SU-DHL-6 (cell line): ENCODE data around the gene FKRP.
"Not testable (repeated sequence)": the region's sequence is repeated elsewhere in the genome, so short reads cannot be mapped to it uniquely, and the experiment has no call there.

Source experiments
- H2AFZ ChIP-seq: fragments of 200-600 bp; sonication (generic); 2 replicates; pipeline ENCODE4 v1.6.1; 2014; ENCODE audit warnings: low read depth, mild to moderate bottlenecking, moderate library complexity, mixed read lengths, antibody characterized with exemption, low read length; ENCODE audit not compliant: severe bottlenecking
- H3F3A ChIP-seq: fragments of 200-600 bp; shearing (Covaris generic); 2 replicates; pipeline ENCODE4 v1.6.0; 2016; ENCODE audit warnings: antibody characterized with exemption, mild to moderate bottlenecking; ENCODE audit not compliant: insufficient read depth
- H3K27ac ChIP-seq: fragments of 200-600 bp; sonication (generic); 2 replicates; pipeline ENCODE4 v1.5.1; 2016; ENCODE audit warnings: low read depth, mild to moderate bottlenecking, low read length, moderate library complexity, mixed read lengths
- H3K27me3 ChIP-seq: fragments of 200-600 bp; sonication (generic), shearing (Covaris generic); 2 replicates; pipeline ENCODE4 v1.6.0; 2014; ENCODE audit warnings: mild to moderate bottlenecking, low read length
- H3K36me3 ChIP-seq: fragments of 200-600 bp; sonication (generic); 2 replicates; pipeline ENCODE4 v1.6.1; 2014; ENCODE audit warnings: mild to moderate bottlenecking, low read length, mixed read lengths
- H3K4me2 ChIP-seq: fragments of 300-600, 200-600 bp; shearing (Covaris generic), sonication (generic); 2 replicates; pipeline ENCODE4 v1.6.0; 2014; ENCODE audit warnings: low read length, low read depth, mild to moderate bottlenecking; ENCODE audit not compliant: poor library complexity, severe bottlenecking
- H3K4me3 ChIP-seq: fragments of 200-600 bp; sonication (generic); 2 replicates; pipeline ENCODE4 v1.5.1; 2014; ENCODE audit warnings: antibody characterized with exemption, low read length, mild to moderate bottlenecking, mixed read lengths; ENCODE audit not compliant: insufficient read depth, poor library complexity, severe bottlenecking
- H3K79me2 ChIP-seq: fragments of 200-600 bp; sonication (generic); 2 replicates; pipeline ENCODE4 v1.6.1; 2014; ENCODE audit warnings: mild to moderate bottlenecking, low read length, moderate library complexity; ENCODE audit not compliant: insufficient read depth
- H3K9ac ChIP-seq: fragments of 200-600 bp; sonication (generic); 2 replicates; pipeline ENCODE4 v1.7.0; 2014; ENCODE audit warnings: mild to moderate bottlenecking, low read length
- H3K9me2 ChIP-seq: fragments of 200-600 bp; sonication (generic); replicated peaks from 2 replicates; pipeline ENCODE4 v1.6.1; 2014; ENCODE audit warnings: low read length; ENCODE audit not compliant: insufficient read depth
- H3K9me3 ChIP-seq: fragments of 200-600 bp; sonication (generic); 2 replicates; pipeline ENCODE4 v1.6.1; 2014; ENCODE audit warnings: low read length, mixed read lengths; ENCODE audit not compliant: insufficient read depth
- H4K20me1 ChIP-seq: fragments of 200-600 bp; sonication (generic); 2 replicates; pipeline ENCODE4 v1.6.1; 2014; ENCODE audit warnings: low read depth, mild to moderate bottlenecking, antibody characterized with exemption, low read length, moderate library complexity, mixed read lengths
- EZH2phosphoT487 ChIP-seq: fragments of 200-600 bp; sonication (generic), shearing (Covaris generic); conservative IDR thresholded peaks from 2 replicates; pipeline ENCODE4 v1.6.1; 2018; ENCODE audit warnings: mild to moderate bottlenecking, antibody characterized with exemption, low read length, moderate library complexity, mixed read lengths
- TF ChIP-seq, protein P1 (sequence below): fragments of 200-600 bp; sonication (generic); IDR thresholded peaks from one replicate; pipeline ENCODE4 v1.5.1; 2017; ENCODE audit warnings: antibody characterized with exemption, mild to moderate bottlenecking, low read length, moderate library complexity; ENCODE audit not compliant: insufficient read depth, poor library complexity, severe bottlenecking

The FKRP gene

DNA sequence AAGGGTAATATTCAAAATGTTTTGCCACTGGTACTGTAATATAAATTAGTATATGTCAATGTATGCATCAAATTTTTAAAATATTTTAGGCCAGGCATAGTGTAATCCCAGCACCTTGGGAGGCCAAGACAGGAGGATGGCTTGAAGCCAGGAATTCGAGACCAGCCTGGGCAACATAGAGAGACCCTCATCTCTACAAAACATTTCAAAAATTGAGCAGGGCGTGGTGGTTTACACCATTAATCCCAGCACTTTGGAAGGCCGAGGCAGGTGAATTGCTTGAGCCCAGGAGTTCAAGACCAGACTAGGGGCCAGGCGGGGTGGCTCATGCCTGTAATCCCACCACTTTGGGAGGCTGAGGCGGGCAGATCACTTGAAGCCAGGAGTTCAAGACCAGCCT lies 14.5 kb downstream of the FKRP start:
- no peaks in the 10 kb centered on the region for H3K27me3 ChIP-seq
- no peaks in the 10 kb centered on the region for H3K36me3 ChIP-seq
- no peak overlapping the region for H3K4me3 ChIP-seq
- no peaks in the 10 kb centered on the region for H4K20me1 ChIP-seq
- H3K4me2 ChIP-seq, result no peak overlapping the region
- H2AFZ ChIP-seq, result no peak overlapping the region
- no peak overlapping the region for H3K27ac ChIP-seq
- H3K9me2 ChIP-seq, result no peaks in the 10 kb centered on the region
- no peaks in the 10 kb centered on the region for H3K9me3 ChIP-seq
- TF ChIP-seq, protein P1, sequence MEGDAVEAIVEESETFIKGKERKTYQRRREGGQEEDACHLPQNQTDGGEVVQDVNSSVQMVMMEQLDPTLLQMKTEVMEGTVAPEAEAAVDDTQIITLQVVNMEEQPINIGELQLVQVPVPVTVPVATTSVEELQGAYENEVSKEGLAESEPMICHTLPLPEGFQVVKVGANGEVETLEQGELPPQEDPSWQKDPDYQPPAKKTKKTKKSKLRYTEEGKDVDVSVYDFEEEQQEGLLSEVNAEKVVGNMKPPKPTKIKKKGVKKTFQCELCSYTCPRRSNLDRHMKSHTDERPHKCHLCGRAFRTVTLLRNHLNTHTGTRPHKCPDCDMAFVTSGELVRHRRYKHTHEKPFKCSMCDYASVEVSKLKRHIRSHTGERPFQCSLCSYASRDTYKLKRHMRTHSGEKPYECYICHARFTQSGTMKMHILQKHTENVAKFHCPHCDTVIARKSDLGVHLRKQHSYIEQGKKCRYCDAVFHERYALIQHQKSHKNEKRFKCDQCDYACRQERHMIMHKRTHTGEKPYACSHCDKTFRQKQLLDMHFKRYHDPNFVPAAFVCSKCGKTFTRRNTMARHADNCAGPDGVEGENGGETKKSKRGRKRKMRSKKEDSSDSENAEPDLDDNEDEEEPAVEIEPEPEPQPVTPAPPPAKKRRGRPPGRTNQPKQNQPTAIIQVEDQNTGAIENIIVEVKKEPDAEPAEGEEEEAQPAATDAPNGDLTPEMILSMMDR, result no peak
- TF ChIP-seq EZH2phosphoT487, result no peak
- no peaks in the 10 kb centered on the region for H3F3A ChIP-seq
- no peaks in the 10 kb centered on the region for H3K79me2 ChIP-seq
- H3K9ac ChIP-seq, result no peak overlapping the region

DNA sequence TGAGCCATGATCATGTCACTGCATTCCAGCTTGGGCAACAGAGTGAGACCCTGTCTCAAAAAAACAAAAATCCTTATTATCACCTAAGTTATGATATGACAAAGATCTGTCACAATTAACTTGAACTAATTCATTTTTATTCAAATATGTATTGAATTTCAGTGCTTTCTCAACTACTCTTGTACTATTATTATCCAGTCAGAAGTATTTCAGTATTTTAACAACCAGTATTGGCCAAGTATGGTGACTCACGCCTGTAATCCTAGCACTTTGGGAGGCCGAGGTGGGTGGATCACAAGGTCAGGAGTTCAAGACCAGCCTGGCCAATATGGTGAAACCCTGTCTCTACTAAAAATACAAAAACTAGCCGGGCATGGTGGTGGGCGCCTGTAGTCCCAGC lies 15.0 kb downstream of the FKRP start:
- H3K9ac ChIP-seq, H4K20me1 ChIP-seq, H3F3A ChIP-seq, H3K9me3 ChIP-seq, H3K4me3 ChIP-seq, H3K27me3 ChIP-seq, H3K9me2 ChIP-seq, H3K79me2 ChIP-seq, H3K4me2 ChIP-seq, H2AFZ ChIP-seq, H3K36me3 ChIP-seq, H3K27ac ChIP-seq: not testable (repeated sequence)

DNA sequence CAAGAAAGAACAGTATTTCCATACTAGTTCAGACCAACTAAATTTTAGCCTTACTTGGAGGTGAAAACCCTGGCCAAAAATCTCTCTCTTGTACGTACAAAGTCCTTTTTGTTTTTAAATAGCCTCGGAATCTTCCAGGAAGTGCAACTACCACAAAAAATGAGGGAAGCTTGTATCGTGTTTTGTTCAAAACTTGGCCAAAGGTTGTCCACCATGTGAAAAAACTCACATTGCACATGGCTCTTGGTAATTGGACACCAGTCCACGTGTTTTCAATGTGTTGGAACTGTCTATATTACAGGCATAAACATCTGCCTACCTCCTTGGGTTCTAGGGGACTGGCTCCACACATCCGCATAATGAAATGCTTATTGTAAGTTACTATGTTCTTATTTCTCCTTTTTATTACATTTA lies 15.6 kb downstream of the FKRP start:
- H2AFZ ChIP-seq, result no peak overlapping the region
- no peak for TF ChIP-seq EZH2phosphoT487
- TF ChIP-seq, protein P1, result no peak
- no peak overlapping the region for H3K4me3 ChIP-seq
- no peaks in the 10 kb centered on the region for H4K20me1 ChIP-seq
- no peak overlapping the region for H3K27ac ChIP-seq
- H3K27me3 ChIP-seq, result no peaks in the 10 kb centered on the region
- no peaks in the 10 kb centered on the region for H3K36me3 ChIP-seq
- no peak overlapping the region for H3K4me2 ChIP-seq
- H3F3A ChIP-seq, result no peaks in the 10 kb centered on the region
- no peak overlapping the region for H3K9ac ChIP-seq
- no peaks in the 10 kb centered on the region for H3K9me2 ChIP-seq
- H3K9me3 ChIP-seq, result no peaks in the 10 kb centered on the region
- no peaks in the 10 kb centered on the region for H3K79me2 ChIP-seq

DNA sequence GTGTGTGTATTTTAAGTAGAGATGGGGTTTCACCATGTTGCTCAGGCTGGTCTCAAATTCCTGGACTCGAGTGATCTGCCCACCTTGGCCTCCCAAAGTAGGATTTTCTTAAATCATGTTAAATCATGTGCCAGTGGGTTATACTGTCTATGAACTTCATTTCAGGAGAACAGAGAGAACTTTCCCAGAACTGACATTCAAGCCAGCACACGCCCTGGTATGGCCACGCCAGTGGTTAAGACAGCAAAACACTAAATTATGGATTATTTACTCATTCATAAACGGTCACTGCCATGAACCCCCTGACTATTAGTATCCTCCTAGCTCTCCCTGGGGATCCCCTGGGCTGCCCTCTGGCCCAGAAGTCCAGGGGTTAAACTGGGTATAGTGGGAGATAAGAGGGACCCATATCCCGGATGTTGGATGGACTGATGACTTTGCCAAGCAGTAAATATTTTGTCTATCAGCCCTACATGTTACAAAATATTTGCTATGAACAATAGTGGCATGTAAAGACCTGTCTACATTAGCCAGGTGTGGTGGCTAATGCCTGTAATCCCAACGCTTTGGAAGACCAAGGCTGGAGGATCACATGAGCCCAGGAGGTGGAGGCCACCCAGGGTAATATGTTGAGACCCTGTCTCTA lies 16.5 kb downstream of the FKRP start:
- Histone ChIP-seq H3K9me3 (no peaks in the 10 kb centered on the region), H3K9me2 (no peaks in the 10 kb centered on the region), H2AFZ (no peak overlapping the region), H3K27me3 (no peaks in the 10 kb centered on the region), H3F3A (no peaks in the 10 kb centered on the region), H3K4me3 (no peak overlapping the region), H3K9ac (no peak overlapping the region), H3K27ac (no peak overlapping the region), H3K79me2 (no peaks in the 10 kb centered on the region), H4K20me1 (no peaks in the 10 kb centered on the region), H3K4me2 (no peak overlapping the region), H3K36me3 (no peaks in the 10 kb centered on the region)
- no peak for TF ChIP-seq EZH2phosphoT487
- TF ChIP-seq, protein P1, result no peak
